ENCODE measurements around the gene DTNB.

The DTNB gene

GRCh38 chr2:25419678-25420242 lies 253.6 kb downstream of the DTNB start:
- Histone ChIP-seq H3K27ac (ENCODE audit: low read depth, low read length) (peak overlapping the region; percentile 91), H4K20me1 (ENCODE audit: low read depth, low read length) (no peaks in the 10 kb centered on the region), H3K79me2 (ENCODE audit: insufficient read depth, low read length) (no peaks in the 10 kb centered on the region), H3K9ac (ENCODE audit: low read length) (peak overlapping the region; percentile 30), H3K9me2 (replicated peaks; ENCODE audit: insufficient read depth, low read length) (no peaks in the 10 kb centered on the region), H3K27me3 (ENCODE audit: low read length) (no peaks in the 10 kb centered on the region), H2AFZ (ENCODE audit: low read depth, low read length, severe bottlenecking) (no peak overlapping the region), H3K4me2 (ENCODE audit: low read depth, low read length, poor library complexity, severe bottlenecking) (peak overlapping the region; percentile 60), H3K4me3 (ENCODE audit: insufficient read depth, low read length, poor library complexity, severe bottlenecking) (peak overlapping the region; percentile 14), H3K36me3 (ENCODE audit: low read length) (no peaks in the 10 kb centered on the region), H3K9me3 (ENCODE audit: insufficient read depth, low read length) (no peaks in the 10 kb centered on the region), H3F3A (ENCODE audit: insufficient read depth) (peaks cover 45% of the 10 kb centered on the region)
- no peak for TF ChIP-seq EZH2phosphoT487 (conservative IDR thresholded peaks at IDR 0.05; ENCODE audit: low read length)
- TF ChIP-seq, protein P1, sequence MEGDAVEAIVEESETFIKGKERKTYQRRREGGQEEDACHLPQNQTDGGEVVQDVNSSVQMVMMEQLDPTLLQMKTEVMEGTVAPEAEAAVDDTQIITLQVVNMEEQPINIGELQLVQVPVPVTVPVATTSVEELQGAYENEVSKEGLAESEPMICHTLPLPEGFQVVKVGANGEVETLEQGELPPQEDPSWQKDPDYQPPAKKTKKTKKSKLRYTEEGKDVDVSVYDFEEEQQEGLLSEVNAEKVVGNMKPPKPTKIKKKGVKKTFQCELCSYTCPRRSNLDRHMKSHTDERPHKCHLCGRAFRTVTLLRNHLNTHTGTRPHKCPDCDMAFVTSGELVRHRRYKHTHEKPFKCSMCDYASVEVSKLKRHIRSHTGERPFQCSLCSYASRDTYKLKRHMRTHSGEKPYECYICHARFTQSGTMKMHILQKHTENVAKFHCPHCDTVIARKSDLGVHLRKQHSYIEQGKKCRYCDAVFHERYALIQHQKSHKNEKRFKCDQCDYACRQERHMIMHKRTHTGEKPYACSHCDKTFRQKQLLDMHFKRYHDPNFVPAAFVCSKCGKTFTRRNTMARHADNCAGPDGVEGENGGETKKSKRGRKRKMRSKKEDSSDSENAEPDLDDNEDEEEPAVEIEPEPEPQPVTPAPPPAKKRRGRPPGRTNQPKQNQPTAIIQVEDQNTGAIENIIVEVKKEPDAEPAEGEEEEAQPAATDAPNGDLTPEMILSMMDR (IDR thresholded peaks at IDR 0.05; ENCODE audit: insufficient read depth, low read length, poor library complexity, severe bottlenecking) = no peak

DNA sequence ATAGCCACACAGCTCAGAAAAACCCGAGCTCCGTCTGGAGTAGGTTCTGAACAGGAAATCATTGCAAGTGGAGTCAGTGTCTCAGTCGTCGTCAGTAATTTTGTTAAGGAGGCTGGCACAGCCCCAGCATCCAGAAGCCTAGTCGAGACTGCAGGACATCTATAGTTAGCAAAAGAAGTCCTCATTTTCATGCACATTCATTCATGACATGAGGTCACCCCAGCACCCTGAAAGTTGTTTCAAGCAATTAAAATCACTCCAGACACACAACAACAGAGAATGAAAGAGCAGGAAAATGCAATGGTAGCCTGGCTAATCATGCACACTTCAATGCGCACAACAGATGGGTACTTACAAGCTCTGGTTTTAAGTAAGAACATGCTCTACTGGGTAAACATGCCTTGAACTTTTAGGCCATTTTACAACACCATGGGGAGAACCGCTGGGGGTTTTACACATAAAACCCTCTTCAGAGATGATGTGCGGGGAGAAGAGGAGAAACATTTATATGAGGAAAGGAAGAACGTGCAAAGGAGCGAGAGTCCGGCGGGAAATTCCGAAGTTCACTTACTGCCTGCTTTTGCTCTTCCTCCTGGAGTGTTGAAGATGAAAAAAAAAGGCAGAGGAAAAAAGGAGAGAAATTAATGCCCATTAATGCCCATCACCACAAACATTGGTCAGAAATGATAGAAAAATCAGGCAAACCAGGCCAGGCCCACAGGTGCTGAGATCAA lies 254.3 kb downstream of the DTNB start:
- Histone ChIP-seq H3K4me3 (ENCODE audit: insufficient read depth, low read length, poor library complexity, severe bottlenecking) (peak overlapping the region; percentile 13), H3K27me3 (ENCODE audit: low read length) (no peaks in the 10 kb centered on the region), H3K79me2 (ENCODE audit: insufficient read depth, low read length) (no peaks in the 10 kb centered on the region), H4K20me1 (ENCODE audit: low read depth, low read length) (no peaks in the 10 kb centered on the region), H2AFZ (ENCODE audit: low read depth, low read length, severe bottlenecking) (no peak overlapping the region), H3K27ac (ENCODE audit: low read depth, low read length) (peak overlapping the region; percentile 91), H3K4me2 (ENCODE audit: low read depth, low read length, poor library complexity, severe bottlenecking) (peak overlapping the region; percentile 60), H3K9me3 (ENCODE audit: insufficient read depth, low read length) (no peaks in the 10 kb centered on the region), H3K9me2 (replicated peaks; ENCODE audit: insufficient read depth, low read length) (no peaks in the 10 kb centered on the region), H3K9ac (ENCODE audit: low read length) (peak overlapping the region; percentile 30), H3K36me3 (ENCODE audit: low read length) (no peaks in the 10 kb centered on the region), H3F3A (ENCODE audit: insufficient read depth) (peaks cover 45% of the 10 kb centered on the region)
- TF ChIP-seq, protein P1 (IDR thresholded peaks at IDR 0.05; ENCODE audit: insufficient read depth, low read length, poor library complexity, severe bottlenecking) = no peak
- TF ChIP-seq EZH2phosphoT487 (conservative IDR thresholded peaks at IDR 0.05; ENCODE audit: low read length) = no peak

DNA sequence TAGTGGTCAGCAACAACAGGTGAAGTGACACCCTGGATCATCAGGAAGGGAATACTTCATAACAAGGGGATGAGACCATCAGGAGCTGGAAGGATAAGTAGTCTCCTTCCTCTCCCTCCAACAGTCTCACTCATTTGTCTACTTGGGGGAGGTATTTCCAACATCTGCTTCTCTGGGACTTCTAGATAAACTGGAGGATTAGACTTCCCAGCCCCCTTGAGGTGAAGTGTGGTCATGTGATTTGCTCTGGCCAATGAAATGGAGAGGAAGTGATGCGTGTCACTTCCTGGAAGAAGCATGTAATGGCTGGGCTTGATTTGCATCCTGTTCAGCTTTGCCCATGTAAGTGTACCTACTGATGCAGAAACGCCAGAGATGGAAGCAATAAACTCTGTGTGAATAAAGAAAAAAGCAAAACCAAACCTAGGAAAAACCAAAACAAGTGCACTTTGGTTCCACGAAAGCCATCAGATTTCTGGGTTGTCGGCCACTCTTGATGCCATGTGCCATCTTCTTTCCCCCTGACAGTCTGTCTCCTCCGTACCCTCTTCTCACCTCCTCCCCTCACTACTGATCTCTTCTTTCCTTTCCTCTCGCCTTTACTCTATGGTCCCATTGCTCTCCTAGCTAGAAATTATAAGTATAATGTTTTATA lies 255.5 kb downstream of the DTNB start:
- peak overlapping the region; percentile 60 for H3K4me2 ChIP-seq (ENCODE audit: low read depth, low read length, poor library complexity, severe bottlenecking)
- H3K36me3 ChIP-seq (ENCODE audit: low read length) = no peaks in the 10 kb centered on the region
- no peaks in the 10 kb centered on the region for H3K9me3 ChIP-seq (ENCODE audit: insufficient read depth, low read length)
- H3K9me2 ChIP-seq (replicated peaks; ENCODE audit: insufficient read depth, low read length) = no peaks in the 10 kb centered on the region
- TF ChIP-seq EZH2phosphoT487 (conservative IDR thresholded peaks at IDR 0.05; ENCODE audit: low read length) = no peak
- TF ChIP-seq, protein P1 (IDR thresholded peaks at IDR 0.05; ENCODE audit: insufficient read depth, low read length, poor library complexity, severe bottlenecking) = no peak
- H2AFZ ChIP-seq (ENCODE audit: low read depth, low read length, severe bottlenecking) = no peak overlapping the region
- no peaks in the 10 kb centered on the region for H3K79me2 ChIP-seq (ENCODE audit: insufficient read depth, low read length)
- peak overlapping the region; percentile 22 for H3K4me3 ChIP-seq (ENCODE audit: insufficient read depth, low read length, poor library complexity, severe bottlenecking)
- H3F3A ChIP-seq (ENCODE audit: insufficient read depth) = peaks cover 45% of the 10 kb centered on the region
- peak overlapping the region; percentile 91 for H3K27ac ChIP-seq (ENCODE audit: low read depth, low read length)
- 0 out of 2 replicates have a peak overlapping the region, but pooled peaks have one; percentile 30 for H3K9ac ChIP-seq (ENCODE audit: low read length)
- H3K27me3 ChIP-seq (ENCODE audit: low read length) = no peaks in the 10 kb centered on the region
- no peaks in the 10 kb centered on the region for H4K20me1 ChIP-seq (ENCODE audit: low read depth, low read length)
